HepG2 (cell line): ENCODE measurements around the gene CMTM4. TPM values are rescaled to one million over a fixed set of nuclear protein-coding genes. Genes with fewer than 3 reads are reported as not detected.
A peak's percentile ranks its signal among the peaks of the same experiment; 100 is the strongest.
"Not testable (repeated sequence)": the region's sequence is repeated elsewhere in the genome, so short reads cannot be mapped to it uniquely, and the experiment has no call there.

ENCODE experiments used
- ATAC-seq: fragments of 200-7000 bp; cut with Tn5 transposase; 3 replicates; pipeline ENCODE4 v1.9.1; 2020; ENCODE audit warnings: mild to moderate bottlenecking, moderate library complexity
- BruUV-seq: library from RNA; stranded (reverse); fragments of 400-500 nt; replicated peaks from 2 replicates; lab custom pipeline; 2021; lab: Mats Ljungman, UMichigan
- CTCF ChIA-PET: fragments of 300-600 bp; formaldehyde crosslinking; extraction: SDS; loops from one replicate; lab custom pipeline; 2021; ENCODE audit warnings: low total read pairs, inconsistent platforms, low intra/inter-chr PET ratio; lab: Yijun Ruan, JAX
- POLR2A ChIA-PET: fragments of 350-600 bp; sonication (Branson Sonifier 250); formaldehyde crosslinking; loops from one replicate; lab custom pipeline; 2020; ENCODE audit warnings: antibody characterized with exemption, inconsistent platforms; lab: Yijun Ruan, JAX
- DNase-seq: peaks from one replicate; pipeline ENCODE4 v3.0.0-alpha.2; 2015; ENCODE audit warnings: low spot score
- FAIRE-seq: peaks from 3 replicates; lab custom pipeline; 2011; peaks lifted over from hg19 to GRCh38; lab: Jason Lieb, UNC
- H2AFZ ChIP-seq: one replicate; pipeline ENCODE4 v1.6.1; 2011; ENCODE audit warnings: low read length, inconsistent platforms
- H3K27ac ChIP-seq: fragments of 300-600 bp; 3 replicates; pipeline ENCODE4 v1.8.0; 2011; ENCODE audit warnings: mixed run types, mild to moderate bottlenecking, mixed read lengths, low read length, inconsistent platforms; ENCODE audit not compliant: insufficient read depth; ENCODE audit errors: extremely low read length
- H3K27me3 ChIP-seq, 2 experiments: fragments of 200-600 bp in 1 of 2; 2 replicates in 1 of 2; 3 replicates in 1 of 2; pipeline versions ENCODE4 v1.6.0 to v1.8.0; 2011; ENCODE audit warnings: low read length in 2 of 2, mild to moderate bottlenecking in 2 of 2, moderate library complexity in 2 of 2, inconsistent platforms in 1 of 2; ENCODE audit not compliant: insufficient read depth in 2 of 2, control insufficient read depth in 1 of 2
- H3K36me3 ChIP-seq, 2 experiments: fragments of 200-600 bp in 1 of 2; replicated peaks in 1 of 2; 2 replicates in 1 of 2; 3 replicates in 1 of 2; pipeline versions ENCODE4 v1.5.1 to v1.8.0; 2011; ENCODE audit warnings: low read length in 2 of 2, inconsistent platforms in 1 of 2; ENCODE audit not compliant: insufficient read depth in 2 of 2, control insufficient read depth in 1 of 2
- H3K4me1 ChIP-seq: 2 replicates; pipeline ENCODE4 v1.5.1; 2012; ENCODE audit warnings: low read length, inconsistent platforms; ENCODE audit not compliant: insufficient read depth
- H3K4me2 ChIP-seq: 2 replicates; pipeline ENCODE4 v1.6.0; 2011; ENCODE audit warnings: low read depth, low read length, inconsistent platforms
- H3K4me3 ChIP-seq, 3 experiments: fragments of 200-600 bp in 1 of 3; sonication (generic), shearing (Covaris generic) in 1 of 3; replicated peaks in 1 of 3; 2 replicates each; pipeline ENCODE4 v1.5.1; 2011 to 2016; ENCODE audit warnings: low read length in 3 of 3, inconsistent platforms in 2 of 3, low read depth in 2 of 3, mild to moderate bottlenecking in 2 of 3, control low read depth in 1 of 3, mixed read lengths in 1 of 3; ENCODE audit not compliant: insufficient read depth in 1 of 3
- H3K79me2 ChIP-seq: one replicate; pipeline ENCODE4 v1.6.1; 2011; ENCODE audit warnings: low read length, inconsistent platforms; ENCODE audit not compliant: insufficient read depth
- H3K9ac ChIP-seq: 2 replicates; pipeline ENCODE4 v1.6.0; 2011; ENCODE audit warnings: mild to moderate bottlenecking, low read depth, low read length, inconsistent platforms; ENCODE audit not compliant: insufficient read depth
- H3K9me3 ChIP-seq: 2 replicates; pipeline ENCODE4 v1.5.1; 2012; ENCODE audit warnings: mild to moderate bottlenecking, low read length
- H4K20me1 ChIP-seq: 2 replicates; pipeline ENCODE4 v1.6.0; 2011; ENCODE audit warnings: inconsistent platforms, mild to moderate bottlenecking, low read length, moderate library complexity; ENCODE audit not compliant: insufficient read depth
- AKAP8 ChIP-seq: sonication (generic); formaldehyde crosslinking; IDR thresholded peaks from 2 replicates; pipeline ENCODE4 v1.5.1; 2020; ENCODE audit warnings: mild to moderate bottlenecking, missing genetic modification reagents
- MAFF ChIP-seq: IDR thresholded peaks from 2 replicates; pipeline ENCODE4 v1.6.1; 2011; ENCODE audit warnings: low read depth, low read length, improper control_type of control experiment
- MAFK ChIP-seq, 2 experiments: IDR thresholded peaks in 1 of 2; conservative IDR thresholded peaks in 1 of 2; 2 replicates each; pipeline ENCODE4 v1.6.1; 2011; ENCODE audit warnings: improper control_type of control experiment in 2 of 2, low read length in 2 of 2
- PLRG1 ChIP-seq: fragments of 450-650 bp; conservative IDR thresholded peaks from 2 replicates; pipeline ENCODE4 v1.6.1; 2016
- RAD51 ChIP-seq: fragments of 450-650 bp; IDR thresholded peaks from 2 replicates; pipeline ENCODE4 v1.6.1; 2016; ENCODE audit warnings: borderline replicate concordance
- WGBS: methylation state at CpG from one replicate; pipeline ENCODE4 v1.1.6; 2017; ENCODE audit warnings: low lambda C conversion rate; 5-methylcytosine and 5-hydroxymethylcytosine counted together
- in situ Hi-C: cut with HindIII; loops from 2 replicates; pipeline ENCODE4 v1.10.0; 2017; ENCODE audit warnings: low pct_unique_long_range_greater_than_20kb; ENCODE audit not compliant: extremely low pct_ligation_motif_present
- intact Hi-C: fragments of 100-400 bp; cut with micrococcal nuclease; formaldehyde crosslinking; loops from one replicate; pipeline ENCODE4 v1.10.0; 2022; ENCODE audit not compliant: unreplicated experiment
- polyA plus RNA-seq, 8 experiments: library from polyadenylated mRNA; depleted of rRNA in 3 of 8; stranded (reverse) in 7 of 8; unstranded in 1 of 8; fragments of >200 nt; fragmentation: Illumina TruSeq in 4 of 8; extraction: Trizol in 4 of 8; gene quantifications; 2 replicates each; pipeline versions ENCODE4 v1.2.1 to v1.2.3, GENCODE V29; 2011 to 2016; ENCODE audit warnings: low read depth in 4 of 8, missing spikeins in 1 of 8, mixed read lengths in 1 of 8; ENCODE audit not compliant: insufficient read depth in 1 of 8
- total RNA-seq, 5 experiments: library from RNA; depleted of rRNA; stranded (reverse); fragments of >200 nt; fragmentation: Illumina TruSeq; extraction: Trizol; gene quantifications; 2 replicates each; pipeline ENCODE4 v1.2.3, GENCODE V29; 2016; ENCODE audit warnings: low read depth in 1 of 5
- TF ChIP-seq, protein P1 (sequence below): sonication (generic); formaldehyde crosslinking; IDR thresholded peaks from 2 replicates; pipeline ENCODE4 v1.9.0; 2021; ENCODE audit warnings: mild to moderate bottlenecking, missing genetic modification reagents

Gene CMTM4
- total and polyA plus RNA-seq, 2 of the 13 experiments (the other 11 are each of a cell fraction or from before 2014, with no cell fraction given), result 32.0 to 36.3 TPM

DNA sequence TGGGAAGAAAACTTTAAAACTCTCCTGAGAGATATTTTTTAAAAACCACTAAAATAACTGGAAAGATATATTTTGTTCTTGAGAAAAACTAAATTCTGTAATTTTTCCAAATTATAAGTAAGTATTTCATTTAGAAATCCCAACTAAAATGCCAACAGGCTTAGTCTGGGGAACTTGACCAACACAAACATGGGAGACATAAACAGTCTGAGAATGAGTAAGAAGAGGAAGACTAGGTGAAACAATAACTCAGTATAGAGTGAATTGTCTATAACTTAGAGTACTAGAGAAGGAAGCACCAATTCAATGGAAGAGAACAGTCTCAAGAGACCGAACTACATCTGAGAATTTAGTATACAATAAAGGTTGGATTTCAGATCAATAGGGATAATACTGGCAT is 127.4 kb downstream of the CMTM4 start (continued):
- TF ChIP-seq, protein P1, sequence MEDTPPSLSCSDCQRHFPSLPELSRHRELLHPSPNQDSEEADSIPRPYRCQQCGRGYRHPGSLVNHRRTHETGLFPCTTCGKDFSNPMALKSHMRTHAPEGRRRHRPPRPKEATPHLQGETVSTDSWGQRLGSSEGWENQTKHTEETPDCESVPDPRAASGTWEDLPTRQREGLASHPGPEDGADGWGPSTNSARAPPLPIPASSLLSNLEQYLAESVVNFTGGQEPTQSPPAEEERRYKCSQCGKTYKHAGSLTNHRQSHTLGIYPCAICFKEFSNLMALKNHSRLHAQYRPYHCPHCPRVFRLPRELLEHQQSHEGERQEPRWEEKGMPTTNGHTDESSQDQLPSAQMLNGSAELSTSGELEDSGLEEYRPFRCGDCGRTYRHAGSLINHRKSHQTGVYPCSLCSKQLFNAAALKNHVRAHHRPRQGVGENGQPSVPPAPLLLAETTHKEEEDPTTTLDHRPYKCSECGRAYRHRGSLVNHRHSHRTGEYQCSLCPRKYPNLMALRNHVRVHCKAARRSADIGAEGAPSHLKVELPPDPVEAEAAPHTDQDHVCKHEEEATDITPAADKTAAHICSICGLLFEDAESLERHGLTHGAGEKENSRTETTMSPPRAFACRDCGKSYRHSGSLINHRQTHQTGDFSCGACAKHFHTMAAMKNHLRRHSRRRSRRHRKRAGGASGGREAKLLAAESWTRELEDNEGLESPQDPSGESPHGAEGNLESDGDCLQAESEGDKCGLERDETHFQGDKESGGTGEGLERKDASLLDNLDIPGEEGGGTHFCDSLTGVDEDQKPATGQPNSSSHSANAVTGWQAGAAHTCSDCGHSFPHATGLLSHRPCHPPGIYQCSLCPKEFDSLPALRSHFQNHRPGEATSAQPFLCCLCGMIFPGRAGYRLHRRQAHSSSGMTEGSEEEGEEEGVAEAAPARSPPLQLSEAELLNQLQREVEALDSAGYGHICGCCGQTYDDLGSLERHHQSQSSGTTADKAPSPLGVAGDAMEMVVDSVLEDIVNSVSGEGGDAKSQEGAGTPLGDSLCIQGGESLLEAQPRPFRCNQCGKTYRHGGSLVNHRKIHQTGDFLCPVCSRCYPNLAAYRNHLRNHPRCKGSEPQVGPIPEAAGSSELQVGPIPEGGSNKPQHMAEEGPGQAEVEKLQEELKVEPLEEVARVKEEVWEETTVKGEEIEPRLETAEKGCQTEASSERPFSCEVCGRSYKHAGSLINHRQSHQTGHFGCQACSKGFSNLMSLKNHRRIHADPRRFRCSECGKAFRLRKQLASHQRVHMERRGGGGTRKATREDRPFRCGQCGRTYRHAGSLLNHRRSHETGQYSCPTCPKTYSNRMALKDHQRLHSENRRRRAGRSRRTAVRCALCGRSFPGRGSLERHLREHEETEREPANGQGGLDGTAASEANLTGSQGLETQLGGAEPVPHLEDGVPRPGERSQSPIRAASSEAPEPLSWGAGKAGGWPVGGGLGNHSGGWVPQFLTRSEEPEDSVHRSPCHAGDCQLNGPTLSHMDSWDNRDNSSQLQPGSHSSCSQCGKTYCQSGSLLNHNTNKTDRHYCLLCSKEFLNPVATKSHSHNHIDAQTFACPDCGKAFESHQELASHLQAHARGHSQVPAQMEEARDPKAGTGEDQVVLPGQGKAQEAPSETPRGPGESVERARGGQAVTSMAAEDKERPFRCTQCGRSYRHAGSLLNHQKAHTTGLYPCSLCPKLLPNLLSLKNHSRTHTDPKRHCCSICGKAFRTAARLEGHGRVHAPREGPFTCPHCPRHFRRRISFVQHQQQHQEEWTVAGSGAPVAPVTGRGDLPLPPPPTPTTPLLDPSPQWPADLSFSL (CRISPR knock-in tag), result no peak
- TF ChIP-seq PLRG1 (no peak), AKAP8 (CRISPR knock-in tag) (no peak)

DNA sequence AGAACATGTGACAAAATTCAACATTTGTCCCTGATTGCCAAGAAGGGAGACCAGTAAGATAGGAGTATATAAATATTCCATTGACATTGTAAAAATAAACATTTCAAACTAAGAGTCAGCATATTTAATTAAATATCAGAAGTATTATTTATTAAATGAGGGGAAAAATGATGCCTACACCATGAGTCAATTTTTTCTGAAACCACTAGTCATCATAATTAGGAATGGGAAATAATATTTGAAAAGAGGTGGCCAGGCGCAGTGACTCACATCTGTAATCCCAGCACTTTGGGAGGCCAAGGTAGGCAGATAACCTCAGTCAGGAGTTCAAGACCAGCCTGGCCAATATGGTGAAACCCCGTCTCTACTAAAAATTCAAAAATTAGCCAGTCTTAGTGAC is 128.2 kb downstream of the CMTM4 start:
- no peaks in the 10 kb centered on the region for H3K4me1 ChIP-seq
- no peak overlapping the region for H3K4me3 ChIP-seq
- H3K27me3 ChIP-seq, result no peaks in the 10 kb centered on the region
- H3K27ac ChIP-seq, result no peak overlapping the region
- H3K9me3 ChIP-seq, result no peaks in the 10 kb centered on the region
- POLR2A ChIA-PET, result no interaction called here
- no peak for FAIRE-seq
- H3K36me3 ChIP-seq, result peaks cover 5 to 14% of the 10 kb centered on the region in 2 experiments; a peak in 4 of 5 replicates
- CTCF ChIA-PET, result no interaction called here
- in situ Hi-C loops, result no loop called here
- no peak for ATAC-seq
- peak in 1 of 2 experiments; percentile 24; a peak in 1 of 4 replicates for TF ChIP-seq MAFK (conservative IDR thresholded peaks at IDR 0.05 in 1 of 2, IDR thresholded peaks at IDR 0.05 in 1 of 2; ENCODE audit: low read length in 2 of 2)
- peak; percentile 21; the same call in 1 of the 2 replicates for TF ChIP-seq MAFF
- no peak for TF ChIP-seq RAD51
- WGBS, result 100% methylated on average over 2 of the region's 2 CpGs
- H3K9ac ChIP-seq, result no peak overlapping the region
- no peaks in the 10 kb centered on the region for H3K79me2 ChIP-seq
- no peak for DNase-seq
- intact Hi-C loops, result no loop called here
- no TSS peak for BruUV-seq
- no peak overlapping the region for H3K4me2 ChIP-seq
- no peak overlapping the region for H2AFZ ChIP-seq
- H4K20me1 ChIP-seq, result 0 out of 2 replicates have a peak, but pooled peaks cover 1% of the 10 kb centered on the region

GRCh38 chr16:66567270-66567669 is 129.3 kb downstream of the CMTM4 start:
- FAIRE-seq, H4K20me1 ChIP-seq, H3K27ac ChIP-seq, DNase-seq, H3K4me3 ChIP-seq, POLR2A ChIA-PET, H3K27me3 ChIP-seq, CTCF ChIA-PET, ATAC-seq, H3K9me3 ChIP-seq, H2AFZ ChIP-seq, intact Hi-C loops, H3K4me1 ChIP-seq, H3K4me2 ChIP-seq, H3K79me2 ChIP-seq, in situ Hi-C loops, BruUV-seq, H3K9ac ChIP-seq: not testable (repeated sequence)
- WGBS, result 97% methylated on average over 3 of the region's 3 CpGs
- H3K36me3 ChIP-seq, result peaks cover 5 to 20% of the 10 kb centered on the region in 2 experiments; a peak in 4 of 5 replicates
